ENCODE measurements around the gene SAP130. TPM values are rescaled to one million over a fixed set of nuclear protein-coding genes. Genes with fewer than 3 reads are reported as not detected.
A peak's percentile ranks its signal among the peaks of the same experiment; 100 is the strongest.

SAP130 gene
- total RNA-seq: 51.7 and 52.4 TPM in 2 replicates
- long read RNA-seq, partial matches to known transcripts: 6 of 13 reads
- long read RNA-seq, other reads (novel, unspliced or antisense): 7 of 13 reads

GRCh38 chr2:128027801-128028667, at the start of gene SAP130:
SAP130 (minus strand) TSS chr2:128028059; CDS start chr2:128026292, 1,767 bp downstream.
- Mint-ChIP-seq H3K27me3 (ENCODE audit: low read depth) (peaks cover 21% of the 10 kb centered on the region), H3K9me3 (peaks cover 12% of the 10 kb centered on the region), H3K27ac (ENCODE audit: unreplicated experiment) (peak within 1 kb of the TSS; percentile 94), H3K4me1 (peaks cover 23% of the 10 kb centered on the region), H3K36me3 (ENCODE audit: low read depth) (no peaks in the 10 kb centered on the region), H3K4me3 (peak within 1 kb of the TSS; percentile 97)
- peak; percentile 96 for DNase-seq (ENCODE audit: low read depth, low spot score)
- TF ChIP-seq, protein P1, sequence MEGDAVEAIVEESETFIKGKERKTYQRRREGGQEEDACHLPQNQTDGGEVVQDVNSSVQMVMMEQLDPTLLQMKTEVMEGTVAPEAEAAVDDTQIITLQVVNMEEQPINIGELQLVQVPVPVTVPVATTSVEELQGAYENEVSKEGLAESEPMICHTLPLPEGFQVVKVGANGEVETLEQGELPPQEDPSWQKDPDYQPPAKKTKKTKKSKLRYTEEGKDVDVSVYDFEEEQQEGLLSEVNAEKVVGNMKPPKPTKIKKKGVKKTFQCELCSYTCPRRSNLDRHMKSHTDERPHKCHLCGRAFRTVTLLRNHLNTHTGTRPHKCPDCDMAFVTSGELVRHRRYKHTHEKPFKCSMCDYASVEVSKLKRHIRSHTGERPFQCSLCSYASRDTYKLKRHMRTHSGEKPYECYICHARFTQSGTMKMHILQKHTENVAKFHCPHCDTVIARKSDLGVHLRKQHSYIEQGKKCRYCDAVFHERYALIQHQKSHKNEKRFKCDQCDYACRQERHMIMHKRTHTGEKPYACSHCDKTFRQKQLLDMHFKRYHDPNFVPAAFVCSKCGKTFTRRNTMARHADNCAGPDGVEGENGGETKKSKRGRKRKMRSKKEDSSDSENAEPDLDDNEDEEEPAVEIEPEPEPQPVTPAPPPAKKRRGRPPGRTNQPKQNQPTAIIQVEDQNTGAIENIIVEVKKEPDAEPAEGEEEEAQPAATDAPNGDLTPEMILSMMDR (conservative IDR thresholded peaks at IDR 0.05): no peak

- no peaks in the 10 kb centered on the region for H3K4me1 Mint-ChIP-seq
- H3K4me3 Mint-ChIP-seq: no peak overlapping the region
- H3K27me3 Mint-ChIP-seq (ENCODE audit: low read depth): peaks cover 3% of the 10 kb centered on the region
- TF ChIP-seq, protein P1 (conservative IDR thresholded peaks at IDR 0.05): no peak
- DNase-seq (ENCODE audit: low read depth, low spot score): no peak
- no peak overlapping the region for H3K27ac Mint-ChIP-seq (ENCODE audit: unreplicated experiment)
- no peaks in the 10 kb centered on the region for H3K36me3 Mint-ChIP-seq (ENCODE audit: low read depth)
- peaks cover 5% of the 10 kb centered on the region for H3K9me3 Mint-ChIP-seq
These were observed 48.7 kb upstream of the SAP130 start for GRCh38 chr2:128076461-128077106.

DNA sequence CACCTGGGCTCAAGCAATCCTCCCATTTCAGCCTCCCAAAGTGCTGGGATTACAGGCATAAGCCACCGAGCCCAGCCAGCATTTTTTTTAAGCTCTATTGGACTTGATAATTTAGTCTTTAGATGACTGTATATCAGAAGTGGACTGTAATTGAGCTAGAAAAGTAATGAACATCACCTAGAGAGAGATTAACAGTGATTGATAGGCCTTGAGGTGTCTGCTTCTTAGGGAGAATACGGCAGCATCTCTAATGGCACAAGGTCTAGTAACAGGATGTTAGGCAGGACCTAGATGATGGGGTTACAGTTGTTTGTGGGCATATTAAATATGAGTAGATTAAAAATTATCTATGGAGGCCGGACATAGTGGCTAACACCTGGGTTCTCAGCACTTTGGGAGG, 45.4 kb upstream of the SAP130 start:
- no peak for DNase-seq (ENCODE audit: low read depth, low spot score)
- no peaks in the 10 kb centered on the region for H3K27me3 Mint-ChIP-seq (ENCODE audit: low read depth)
- TF ChIP-seq, protein P1 (conservative IDR thresholded peaks at IDR 0.05): no peak
- peaks cover 8% of the 10 kb centered on the region for H3K4me1 Mint-ChIP-seq
- no peak overlapping the region for H3K4me3 Mint-ChIP-seq
- no peak overlapping the region for H3K27ac Mint-ChIP-seq (ENCODE audit: unreplicated experiment)
- peaks cover 5% of the 10 kb centered on the region for H3K9me3 Mint-ChIP-seq
- no peaks in the 10 kb centered on the region for H3K36me3 Mint-ChIP-seq (ENCODE audit: low read depth)

DNA sequence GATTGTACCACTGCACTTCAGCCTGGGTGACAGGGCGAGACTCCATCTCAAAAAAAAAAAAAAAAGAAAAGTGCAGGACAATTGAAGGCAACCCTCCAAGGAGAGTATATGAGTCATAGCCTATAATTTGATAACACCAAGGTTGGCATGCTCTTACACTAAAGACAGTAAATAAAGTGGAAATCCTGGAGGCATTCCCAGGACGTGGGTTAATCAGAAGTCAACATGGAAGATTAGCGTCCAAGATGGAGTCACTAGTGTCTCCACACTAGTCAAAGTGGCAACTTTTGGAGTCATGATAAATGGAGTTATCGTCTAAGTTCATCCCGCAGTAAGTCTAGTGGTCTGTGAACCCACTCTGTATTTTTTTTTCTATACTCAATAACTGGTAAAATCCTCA, 41.9 kb upstream of the SAP130 start:
- Mint-ChIP-seq H3K36me3 (ENCODE audit: low read depth) (no peaks in the 10 kb centered on the region), H3K27ac (ENCODE audit: unreplicated experiment) (no peak overlapping the region), H3K4me3 (no peak overlapping the region), H3K27me3 (ENCODE audit: low read depth) (no peaks in the 10 kb centered on the region), H3K4me1 (peaks cover 8% of the 10 kb centered on the region), H3K9me3 (no peaks in the 10 kb centered on the region)
- TF ChIP-seq, protein P1 (conservative IDR thresholded peaks at IDR 0.05): no peak
- DNase-seq (ENCODE audit: low read depth, low spot score): no peak

DNA sequence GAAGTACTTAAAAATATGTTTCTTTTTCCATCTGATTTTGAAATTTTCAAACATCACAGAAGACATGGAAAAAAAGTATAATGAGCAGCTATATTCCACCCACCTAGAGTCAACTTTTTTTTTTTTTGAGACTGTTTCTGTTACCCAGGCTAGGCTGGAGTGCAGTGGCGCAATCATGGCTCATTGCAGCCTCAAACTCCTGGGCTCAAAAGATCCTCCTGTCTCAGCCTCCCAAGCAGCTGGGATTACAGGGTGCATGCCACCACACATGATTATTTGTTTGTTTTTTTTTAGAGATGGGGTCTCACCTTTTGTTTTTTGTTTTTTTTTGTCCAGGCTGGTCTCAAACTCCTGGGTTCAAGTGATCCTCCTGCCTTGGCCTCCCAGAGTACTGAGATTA, 36.5 kb upstream of the SAP130 start:
- Mint-ChIP-seq H3K9me3 (no peaks in the 10 kb centered on the region), H3K27ac (ENCODE audit: unreplicated experiment) (no peak overlapping the region)
- TF ChIP-seq, protein P1 (conservative IDR thresholded peaks at IDR 0.05): no peak

More for the DNA sequence above, 36.5 kb upstream of the SAP130 start:
- no peak for DNase-seq (ENCODE audit: low read depth, low spot score)
- no peaks in the 10 kb centered on the region for H3K36me3 Mint-ChIP-seq (ENCODE audit: low read depth)
- no peak overlapping the region for H3K4me3 Mint-ChIP-seq
- peaks cover 14% of the 10 kb centered on the region for H3K4me1 Mint-ChIP-seq
- H3K27me3 Mint-ChIP-seq (ENCODE audit: low read depth): no peaks in the 10 kb centered on the region
